IMR-90 (cell line): Measurements from ENCODE around the gene ABR. TPM values are rescaled to one million over a fixed set of nuclear protein-coding genes. Genes with fewer than 3 reads are reported as not detected.

ENCODE experiments used
- ATAC-seq: fragments of 200-7000 bp; cut with Tn5 transposase; 2 replicates; pipeline ENCODE4 v1.9.1; 2020; ENCODE audit warnings: low read depth, mild to moderate bottlenecking, moderate library complexity
- BruUV-seq: library from RNA; stranded (reverse); fragments of 400-500 nt; replicated peaks from 2 replicates; lab custom pipeline; 2021; lab: Mats Ljungman, UMichigan
- CTCF ChIA-PET: fragments of 300-600 bp; formaldehyde crosslinking; extraction: SDS; loops from one replicate; lab custom pipeline; 2021; ENCODE audit warnings: antibody characterized with exemption; lab: Yijun Ruan, JAX
- POLR2A ChIA-PET: fragments of 300-600 bp; sonication (Branson Sonifier 250); formaldehyde crosslinking; loops from one replicate; lab custom pipeline; 2022; ENCODE audit warnings: antibody characterized with exemption; ENCODE audit not compliant: unreplicated experiment; lab: Charles Lee
- DNase-seq: peaks from one replicate; pipeline ENCODE4 v3.0.0; 2013
- H2AFZ ChIP-seq: replicated peaks from 2 replicates; pipeline ENCODE3; 2013; ENCODE audit warnings: low read length, mild to moderate bottlenecking; ENCODE audit not compliant: poor library complexity
- H2AK5ac ChIP-seq: 2 replicates; pipeline ENCODE4 v1.6.1; 2013; ENCODE audit warnings: low read depth, low read length, inconsistent platforms
- H2AK9ac ChIP-seq: replicated peaks from 2 replicates; pipeline ENCODE3; 2013; ENCODE audit warnings: mild to moderate bottlenecking, low read depth, low read length, moderate library complexity; ENCODE audit not compliant: poor library complexity
- H2BK120ac ChIP-seq: 2 replicates; pipeline ENCODE4 v1.6.1; 2013; ENCODE audit warnings: low read depth, low read length, inconsistent platforms
- H2BK15ac ChIP-seq: 3 replicates; pipeline ENCODE4 v1.6.1; 2013; ENCODE audit warnings: low read depth, low read length, inconsistent platforms
- H2BK20ac ChIP-seq: 2 replicates; pipeline ENCODE4 v1.6.1; 2013; ENCODE audit warnings: low read depth, mild to moderate bottlenecking, inconsistent platforms, low read length, moderate library complexity
- H2BK5ac ChIP-seq: 2 replicates; pipeline ENCODE4 v1.6.1; 2013; ENCODE audit warnings: mild to moderate bottlenecking, low read depth, low read length, inconsistent platforms; ENCODE audit not compliant: poor library complexity, severe bottlenecking
- H3K14ac ChIP-seq: replicated peaks from 2 replicates; pipeline ENCODE4 v1.6.1; 2013; ENCODE audit warnings: low read depth, low read length, inconsistent platforms
- H3K18ac ChIP-seq: 2 replicates; pipeline ENCODE4 v1.6.1; 2013; ENCODE audit warnings: low read depth, low read length, control low read depth
- H3K23ac ChIP-seq: 2 replicates; pipeline ENCODE4 v1.6.1; 2013; ENCODE audit warnings: low read depth, low read length, inconsistent platforms
- H3K27ac ChIP-seq: 2 replicates; pipeline ENCODE4 v1.5.1; 2013; ENCODE audit warnings: mild to moderate bottlenecking, control low read depth, low read length; ENCODE audit not compliant: insufficient read depth
- H3K27me3 ChIP-seq: 2 replicates; pipeline ENCODE4 v1.6.1; 2013; ENCODE audit warnings: low read length; ENCODE audit not compliant: control insufficient read depth, insufficient read depth
- H3K36me3 ChIP-seq: 2 replicates; pipeline ENCODE4 v1.6.1; 2013; ENCODE audit warnings: low read length, mixed read lengths; ENCODE audit not compliant: control insufficient read depth, insufficient read depth
- H3K4ac ChIP-seq: 2 replicates; pipeline ENCODE4 v1.6.1; 2013; ENCODE audit warnings: low read depth, low read length, inconsistent platforms
- H3K4me1 ChIP-seq: 2 replicates; pipeline ENCODE4 v1.6.1; 2013; ENCODE audit warnings: low read length, mixed read lengths; ENCODE audit not compliant: control insufficient read depth, insufficient read depth
- H3K4me2 ChIP-seq: 2 replicates; pipeline ENCODE4 v1.6.1; 2013; ENCODE audit warnings: low read depth, mild to moderate bottlenecking, control low read depth, low read length, moderate library complexity
- H3K4me3 ChIP-seq: 2 replicates; pipeline ENCODE4 v1.5.1; 2013; ENCODE audit warnings: low read depth, mild to moderate bottlenecking, control low read depth, low read length, moderate library complexity; ENCODE audit not compliant: insufficient read depth
- H3K56ac ChIP-seq: 2 replicates; pipeline ENCODE4 v1.6.1; 2013; ENCODE audit warnings: low read length, inconsistent platforms; ENCODE audit not compliant: insufficient read depth; ENCODE audit errors: extremely low read depth
- H3K79me1 ChIP-seq, 2 experiments: 2 replicates each; pipeline ENCODE4 v1.6.1; 2013; ENCODE audit warnings: low read length in 2 of 2, inconsistent platforms in 1 of 2, low read depth in 1 of 2
- H3K9ac ChIP-seq: 2 replicates; pipeline ENCODE4 v1.6.1; 2013; ENCODE audit warnings: low read depth, low read length, control low read depth
- H3K9me1 ChIP-seq: 2 replicates; pipeline ENCODE4 v1.6.1; 2013; ENCODE audit warnings: low read length, inconsistent platforms; ENCODE audit not compliant: insufficient read depth
- H3K9me3 ChIP-seq: 2 replicates; pipeline ENCODE4 v1.6.1; 2013; ENCODE audit warnings: low read length; ENCODE audit not compliant: control insufficient read depth, insufficient read depth
- H4K20me1 ChIP-seq: 2 replicates; pipeline ENCODE4 v1.6.1; 2013; ENCODE audit warnings: low read length, inconsistent platforms; ENCODE audit not compliant: insufficient read depth
- H4K5ac ChIP-seq: 2 replicates; pipeline ENCODE4 v1.6.1; 2013; ENCODE audit warnings: mild to moderate bottlenecking, low read depth, low read length, control low read depth
- H4K8ac ChIP-seq, 2 experiments: 2 replicates each; pipeline ENCODE4 v1.6.1; 2013; ENCODE audit warnings: low read depth in 2 of 2, low read length in 2 of 2, control low read depth in 1 of 2, inconsistent platforms in 1 of 2
- H4K91ac ChIP-seq: 2 replicates; pipeline ENCODE4 v1.6.1; 2013; ENCODE audit warnings: low read depth, low read length, inconsistent platforms; ENCODE audit not compliant: insufficient read depth
- CHD1 ChIP-seq: IDR thresholded peaks from 2 replicates; pipeline ENCODE4 v1.6.1; 2012; ENCODE audit warnings: low read depth, low read length, improper control_type of control experiment
- FOS ChIP-seq: fragments of 150-350 bp; IDR thresholded peaks from 2 replicates; pipeline ENCODE4 v1.6.1; 2016; ENCODE audit warnings: low read depth, low read length
- POLR2A ChIP-seq: IDR thresholded peaks from 2 replicates; pipeline ENCODE4 v1.6.1; 2012; ENCODE audit warnings: mild to moderate bottlenecking, low read depth, low read length
- RFX5 ChIP-seq: IDR thresholded peaks from 2 replicates; pipeline ENCODE4 v1.8.0; 2012; ENCODE audit warnings: low read depth, mild to moderate bottlenecking, low read length, moderate library complexity
- WGBS, 2 experiments: methylation state at CpG; one replicate each; pipeline versions ENCODE4 v1.1.5 to v1.1.7; 2013; ENCODE audit warnings: missing lambda C conversion rate in 2 of 2; ENCODE audit not compliant: insufficient read length in 1 of 2; ENCODE audit errors: extremely low coverage in 2 of 2; 5-methylcytosine and 5-hydroxymethylcytosine counted together
- dilution Hi-C: fragments of 300-500 bp; cut with HindIII; formaldehyde crosslinking; loops from one replicate; pipeline ENCODE4 v1.14.3; 2018; ENCODE audit warnings: low sequenced_read_pairs; ENCODE audit not compliant: unreplicated experiment
- in situ Hi-C: fragments of 300-500 bp; cut with MboI; formaldehyde crosslinking; loops from 3 replicates; pipeline ENCODE4 v1.14.3; 2019; ENCODE audit warnings: low sequenced_read_pairs, inconsistent platforms, mixed read lengths
- intact Hi-C: fragments of 100-400 bp; cut with micrococcal nuclease; formaldehyde crosslinking; loops from 2 replicates; pipeline ENCODE4 v1.10.0; 2022
- polyA plus RNA-seq, 3 experiments: library from polyadenylated mRNA; depleted of rRNA; stranded (reverse); fragments of >200 nt; gene quantifications; 2 replicates each; pipeline ENCODE4 v1.2.3, GENCODE V29; 2012; ENCODE audit warnings: low replicate concordance in 1 of 3
- total RNA-seq: library from RNA; depleted of rRNA; stranded (reverse); fragments of >200 nt; gene quantifications from 2 replicates; pipeline ENCODE4 v1.2.3, GENCODE V29; 2012

Gene ABR
- total and polyA plus RNA-seq, 2 of the 4 experiments (the other 2 are of a cell fraction): 28.3 to 79.7 TPM

DNA sequence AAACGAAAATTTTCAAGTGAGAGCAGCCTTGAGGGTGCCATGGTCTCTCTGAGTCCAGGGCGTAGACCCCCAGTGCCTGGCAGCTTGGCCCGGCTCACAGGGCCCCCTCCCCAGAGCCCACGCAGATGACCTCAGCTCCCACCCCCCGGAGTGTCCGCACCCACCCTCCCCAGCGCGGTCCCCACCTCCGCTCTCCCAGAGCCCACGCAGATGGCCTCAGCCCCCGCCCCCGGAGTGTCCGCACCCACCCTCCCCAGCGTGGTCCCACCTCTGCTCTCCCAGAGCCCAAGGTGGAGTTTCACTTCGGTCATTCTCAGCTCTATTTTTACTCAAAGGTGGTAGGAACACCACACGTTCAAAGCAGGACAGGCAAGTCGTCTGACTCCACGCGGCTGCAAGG, 13.9 kb downstream of the ABR start:
- Histone ChIP-seq H3K27ac (no peak overlapping the region), H4K20me1 (peaks cover 23% of the 10 kb centered on the region), H3K9me1 (no peaks in the 10 kb centered on the region; the same call in 1 of the 2 replicates), H3K9me3 (no peaks in the 10 kb centered on the region), H2AFZ (no peak overlapping the region), H2BK120ac (no peak overlapping the region), H2AK5ac (no peak overlapping the region), H2AK9ac (no peak overlapping the region), H2BK20ac (no peak overlapping the region), H3K79me1 (peaks cover 6 to 22% of the 10 kb centered on the region in 2 experiments; a peak in 3 of 4 replicates), H3K36me3 (0 out of 2 replicates have a peak, but pooled peaks cover 4% of the 10 kb centered on the region), H3K4me1 (no peaks in the 10 kb centered on the region), H4K8ac (no peak overlapping the region), H3K4me2 (no peak overlapping the region), H4K91ac (no peak overlapping the region), H3K4me3 (no peak overlapping the region), H2BK5ac (no peak overlapping the region), H3K56ac (no peak overlapping the region), H3K4ac (no peak overlapping the region), H3K23ac (no peak overlapping the region), H3K9ac (no peak overlapping the region), H4K5ac (no peak overlapping the region), H3K14ac (no peak overlapping the region), H3K27me3 (no peaks in the 10 kb centered on the region), H3K18ac (no peak overlapping the region), H2BK15ac (no peak overlapping the region)
- ChIA-PET CTCF (no interaction called here), POLR2A (no interaction called here)
- dilution Hi-C loops: no loop called here
- intact Hi-C loops: no loop called here
- 96% methylated on average over 10 of the region's 19 CpGs; no CpG with 5 or more reads in 1 of the 2 experiments for WGBS, 2 experiments
- in situ Hi-C loops: no loop called here
- TF ChIP-seq POLR2A (no peak), RFX5 (no peak), FOS (no peak), CHD1 (no peak)
- BruUV-seq: no TSS peak
- DNase-seq (no peak), ATAC-seq (no peak)
